ENCODE data around the gene ORC5.
"Not testable (repeated sequence)": the region's sequence is repeated elsewhere in the genome, so short reads cannot be mapped to it uniquely, and the experiment has no call there.

ORC5 gene

DNA sequence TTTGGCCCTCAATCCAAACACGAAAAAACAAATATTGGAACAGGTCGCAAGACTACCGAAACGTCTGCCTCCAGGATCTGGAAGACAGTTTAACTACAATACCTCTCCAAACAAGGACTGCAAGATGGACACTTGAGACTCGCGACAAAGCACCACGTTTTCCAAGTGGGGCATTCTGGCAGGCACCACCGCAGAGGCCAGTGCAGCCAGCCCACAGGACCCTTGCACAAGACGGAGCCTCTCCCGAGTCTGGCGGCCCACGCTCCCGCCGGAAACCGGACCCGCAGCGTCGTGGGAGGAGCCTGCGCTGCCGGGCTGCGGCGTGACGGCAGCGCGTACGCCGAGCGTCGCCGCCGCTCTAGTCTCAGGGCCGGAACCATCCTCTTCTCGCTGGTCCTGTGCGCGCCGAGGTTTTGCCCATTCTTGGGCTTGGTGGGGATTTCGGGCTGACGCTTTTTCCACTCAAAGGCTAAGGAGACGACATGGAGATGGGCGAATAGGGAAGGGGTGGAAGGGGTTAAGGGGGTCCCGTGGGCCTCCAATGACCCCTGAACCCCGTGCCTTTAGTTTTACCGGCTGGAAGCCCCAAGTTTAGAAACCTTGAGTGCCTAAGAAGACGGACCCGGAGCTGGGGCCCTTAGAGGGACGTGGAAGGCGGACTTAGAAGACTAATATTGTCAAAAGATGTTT lies at the start of gene ORC5:
Gene ORC5 (minus strand): TSS at position 283 of the 690 bp plus-strand sequence. CDS start 109 bp downstream, at position 174.
- DNase-seq = peak; percentile 87

DNA sequence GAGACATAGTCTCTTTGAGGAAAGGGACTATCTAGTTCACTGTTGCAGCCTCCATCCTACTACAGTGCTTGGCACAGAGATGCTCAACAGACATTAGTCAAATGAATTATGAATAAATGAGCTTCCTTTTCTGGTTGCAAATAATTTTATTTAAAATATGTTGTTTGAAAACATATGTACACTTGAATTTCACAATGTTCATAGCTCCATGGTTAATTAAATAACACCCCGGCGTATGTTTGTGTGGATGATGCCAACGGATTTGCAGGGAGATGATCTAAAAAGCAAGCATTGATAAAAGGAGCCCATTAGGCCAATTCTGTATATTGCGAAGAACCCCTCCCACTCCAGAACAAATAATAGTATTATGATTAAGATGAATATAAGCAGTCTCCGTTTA lies 47.8 kb upstream of the ORC5 start:
- DNase-seq = no peak

GRCh38 chr7:104255194-104255593 lies 47.4 kb upstream of the ORC5 start:
- DNase-seq = no peak

GRCh38 chr7:104254696-104255095 lies 46.9 kb upstream of the ORC5 start:
- DNase-seq = no peak

DNA sequence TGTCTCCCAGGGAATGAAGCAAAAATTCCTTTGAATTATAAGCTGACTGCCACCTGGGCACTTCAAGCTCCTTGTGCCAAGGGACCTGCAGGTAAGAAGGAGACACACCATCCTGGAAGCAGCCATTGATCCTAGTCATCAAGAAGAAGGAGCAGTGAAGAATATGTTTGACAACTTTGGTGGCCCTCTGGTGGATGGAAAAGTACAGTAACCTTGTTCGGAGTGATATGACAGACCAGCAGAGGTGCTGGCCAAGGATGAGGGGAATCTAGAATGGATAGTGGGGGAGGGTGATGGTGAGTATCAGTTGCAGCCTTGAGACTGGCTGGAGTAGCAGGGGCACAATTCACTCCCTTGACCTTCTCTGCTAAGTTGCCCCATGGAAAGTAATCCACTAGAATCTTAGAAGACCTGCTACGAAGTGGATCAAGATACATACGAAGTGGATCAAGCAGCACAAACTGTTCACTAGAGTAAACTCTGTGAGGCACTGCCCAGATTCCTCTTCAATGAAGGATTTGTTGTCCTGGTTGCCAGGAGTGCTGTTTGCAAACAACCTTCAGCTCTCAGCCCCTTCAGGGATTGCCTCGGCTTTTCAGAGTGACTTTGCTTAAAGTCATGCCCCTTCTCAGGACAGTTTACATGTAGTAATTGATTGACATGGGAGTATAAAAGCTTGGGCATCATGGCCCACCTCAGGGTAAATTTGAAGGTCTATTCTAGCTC lies 44.8 kb upstream of the ORC5 start:
- peak; percentile 20 for DNase-seq

- DNase-seq = no peak
Measured at GRCh38 chr7:104242638-104243037, 34.8 kb upstream of the ORC5 start.

DNA sequence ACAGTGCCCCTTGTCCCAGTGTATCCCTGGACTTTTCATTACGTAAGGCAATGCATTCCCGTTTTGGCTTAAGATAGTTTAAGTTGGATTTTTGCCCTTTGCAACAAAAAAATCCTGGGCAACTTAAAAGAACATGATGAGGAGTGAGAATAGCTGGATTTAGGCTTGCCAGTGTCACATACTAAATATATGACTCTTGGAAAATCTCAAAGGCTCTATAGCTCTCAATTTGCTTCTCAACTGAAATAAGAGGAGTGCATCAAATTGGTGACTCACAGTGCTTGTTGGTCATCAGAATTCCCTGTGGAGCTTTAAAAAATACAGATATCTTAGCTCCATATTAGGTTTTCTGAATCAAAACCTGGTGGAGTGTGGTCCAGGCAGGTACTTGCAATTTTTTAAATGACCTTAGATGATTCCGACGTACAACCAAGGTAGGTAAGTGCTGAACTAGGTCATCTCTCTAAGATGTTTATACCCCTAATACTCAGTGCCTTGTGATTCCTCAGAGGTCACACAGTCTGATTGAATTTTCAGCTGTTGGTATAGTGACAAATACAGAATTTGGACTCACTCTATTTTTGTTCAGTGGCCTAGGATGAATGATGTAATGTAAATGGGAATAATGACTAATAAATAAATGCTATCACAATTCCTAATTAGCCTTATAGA lies 33.9 kb upstream of the ORC5 start:
- no peak for DNase-seq

DNA sequence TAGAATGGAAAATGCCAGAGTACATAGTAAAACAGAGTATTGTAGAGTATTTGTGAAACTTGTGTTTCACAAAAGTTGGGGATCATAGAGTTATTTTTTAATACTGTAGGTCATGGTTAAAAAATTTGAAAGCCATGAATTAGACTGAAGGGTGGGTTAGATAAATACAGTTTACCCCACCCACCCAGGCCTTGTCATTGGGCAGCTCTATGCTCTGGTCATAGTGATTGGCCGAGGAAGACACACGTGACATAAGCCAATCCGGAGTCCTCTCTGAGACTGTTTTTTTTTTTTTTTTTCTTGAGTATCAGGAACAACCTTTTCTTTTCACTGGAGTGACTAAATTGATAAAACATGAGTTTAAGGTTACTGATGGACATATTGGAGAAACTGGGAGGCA lies 33.3 kb upstream of the ORC5 start:
- DNase-seq = no peak

- peak; percentile 85 for DNase-seq
Measured at GRCh38 chr7:104240401-104240800, 32.6 kb upstream of the ORC5 start.

DNA sequence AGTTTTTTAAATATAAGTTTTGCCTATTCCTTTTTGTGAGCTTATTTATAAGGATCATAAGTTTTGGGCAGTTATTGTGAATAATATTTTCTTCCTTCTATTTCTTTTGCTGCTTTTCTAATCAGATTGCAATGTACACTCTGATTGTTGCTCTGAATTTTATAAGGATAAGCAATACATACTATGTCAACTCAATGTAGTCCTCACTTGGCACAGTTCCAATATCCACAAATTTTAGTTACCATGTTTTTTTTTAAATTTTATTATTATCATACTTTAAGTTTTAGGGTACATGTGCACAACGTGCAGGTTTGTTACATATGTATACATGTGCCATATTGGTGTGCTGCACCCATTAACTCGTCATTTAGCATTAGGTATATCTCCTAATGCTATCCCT lies 27.2 kb upstream of the ORC5 start:
- not testable (repeated sequence) for DNase-seq

- peak; percentile 81 for DNase-seq
Measured at GRCh38 chr7:104231054-104232046, 23.5 kb upstream of the ORC5 start.

- peak; percentile 89 for DNase-seq
Measured at GRCh38 chr7:104230606-104231005, 22.8 kb upstream of the ORC5 start.

DNA sequence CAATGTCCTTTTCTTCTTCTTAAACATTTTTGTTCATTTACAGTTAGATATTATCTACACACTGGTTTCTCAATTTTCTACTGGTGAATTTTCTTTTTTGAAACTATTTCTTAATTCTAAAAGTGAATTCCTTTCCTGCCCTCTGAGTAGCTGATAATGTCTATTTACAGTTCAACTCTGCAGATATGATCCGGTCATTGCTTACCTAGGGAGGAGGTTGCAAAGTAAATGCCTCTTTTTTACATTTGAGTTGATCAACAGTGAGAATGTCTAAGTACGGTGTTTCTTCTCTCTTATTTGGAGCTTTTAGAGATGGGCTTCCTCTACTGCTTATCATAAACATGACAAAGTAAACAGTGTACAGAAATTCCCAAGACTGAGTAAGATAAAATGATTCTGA lies 20.6 kb upstream of the ORC5 start:
- no peak for DNase-seq

GRCh38 chr7:104225451-104225850 lies 17.6 kb upstream of the ORC5 start:
- DNase-seq = no peak

DNA sequence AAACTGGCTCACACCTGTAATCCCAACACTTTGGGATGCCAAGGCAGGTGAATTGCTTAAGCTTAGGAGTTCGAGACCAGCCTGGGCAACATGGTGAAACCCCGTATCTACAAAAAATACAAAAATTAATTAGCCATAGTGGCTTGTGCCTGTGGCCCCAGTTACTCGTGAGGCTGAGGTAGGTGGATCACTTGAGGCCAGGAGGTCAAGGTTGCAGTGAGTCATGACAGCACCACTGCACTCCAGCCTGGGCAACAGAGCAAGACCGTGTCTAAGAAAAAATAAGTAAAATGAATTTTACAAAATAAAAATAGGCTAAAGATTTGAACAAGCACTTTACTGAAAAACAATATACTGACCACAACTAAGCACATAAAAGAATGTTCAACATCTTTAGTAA lies 9.8 kb upstream of the ORC5 start:
- DNase-seq = no peak

DNA sequence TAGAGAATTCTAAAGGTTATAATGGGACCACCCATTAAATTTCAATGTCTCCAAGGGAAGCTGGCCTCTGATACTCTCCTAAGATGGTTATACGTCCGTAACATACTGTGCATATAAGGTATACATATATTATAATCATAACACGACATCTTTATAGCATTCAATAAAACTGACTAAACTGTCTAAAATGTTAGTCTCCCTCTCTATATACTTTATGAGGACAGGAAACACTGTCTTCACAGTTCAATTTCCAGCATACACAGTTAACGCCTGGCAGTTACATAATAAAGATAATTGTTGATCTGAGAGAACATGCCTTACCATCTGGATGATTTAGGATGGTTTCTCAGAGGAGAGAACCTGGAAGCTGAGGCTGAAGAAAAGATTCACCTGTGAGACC lies 1.2 kb upstream of the ORC5 start:
- DNase-seq = no peak

- no peak for DNase-seq
Measured at GRCh38 chr7:104208421-104208780, 588 bp upstream of the ORC5 start.

- DNase-seq = peak; percentile 51
Measured at GRCh38 chr7:104207348-104207730, 474 bp downstream of the ORC5 start.

- DNase-seq = no peak
Measured at GRCh38 chr7:104206841-104207240, 972 bp downstream of the ORC5 start.

- DNase-seq = no peak
Measured at GRCh38 chr7:104198673-104199278, 9.0 kb downstream of the ORC5 start.

GRCh38 chr7:104196161-104196560 lies 11.7 kb downstream of the ORC5 start:
- no peak for DNase-seq

GRCh38 chr7:104192434-104192833 lies 15.4 kb downstream of the ORC5 start:
- DNase-seq = no peak

Measured in NCI-H1092 treated with DMSO at 0.1 percent for 48 hours (cell line).